CD4-positive, alpha-beta T cell (primary cell): Measurements from ENCODE around the gene PAX1. TPM values are rescaled to one million over a fixed set of nuclear protein-coding genes. Genes with fewer than 3 reads are reported as not detected.

Experiments
- ATAC-seq: fragments of 200-7000 bp; cut with Tn5 transposase; one replicate; pipeline ENCODE4 v1.10.0; 2022; ENCODE audit warnings: mild to moderate bottlenecking; ENCODE audit not compliant: poor library complexity
- CTCF ChIA-PET: fragments of 350-600 bp; sonication (Branson Sonifier 250); formaldehyde crosslinking; loops from one replicate; lab custom pipeline; 2021; ENCODE audit warnings: antibody characterized with exemption, inconsistent platforms; lab: Charles Lee
- POLR2A ChIA-PET: fragments of 350-600 bp; sonication (Branson Sonifier 250); formaldehyde crosslinking; loops from one replicate; lab custom pipeline; 2021; ENCODE audit warnings: antibody characterized with exemption, inconsistent platforms; lab: Charles Lee
- DNase-seq, 14 experiments: peaks; one replicate each; pipeline ENCODE4 v3.0.0-alpha.2; 2013 to 2020; ENCODE audit warnings: mixed read lengths in 2 of 14
- H3K27ac ChIP-seq, 2 donors: one replicate each; pipeline versions ENCODE4 v1.5.1 to v1.7.0; 2013; ENCODE audit warnings: low read length in 2 of 2, low read depth in 1 of 2, mild to moderate bottlenecking in 1 of 2
- H3K27me3 ChIP-seq, 2 experiments: 1 replicate in 1 of 2; 2 replicates in 1 of 2; pipeline versions ENCODE4 v1.6.1 to v1.7.0; 2013; ENCODE audit warnings: low read length in 2 of 2, control low read depth in 1 of 2, mild to moderate bottlenecking in 1 of 2, moderate library complexity in 1 of 2; ENCODE audit not compliant: insufficient read depth in 2 of 2, control insufficient read depth in 1 of 2
- H3K36me3 ChIP-seq: one replicate; pipeline ENCODE4 v1.6.1; 2013; ENCODE audit warnings: low read length, control low read depth; ENCODE audit not compliant: insufficient read depth
- H3K4me1 ChIP-seq: one replicate; pipeline ENCODE4 v1.6.1; 2013; ENCODE audit warnings: low read length, control low read depth; ENCODE audit not compliant: insufficient read depth
- H3K4me3 ChIP-seq: one replicate; pipeline ENCODE4 v1.5.1; 2013; ENCODE audit warnings: mild to moderate bottlenecking, low read length, moderate library complexity
- H3K9me3 ChIP-seq, 2 experiments: 1 replicate in 1 of 2; 2 replicates in 1 of 2; pipeline versions ENCODE4 v1.6.1 to v1.7.0; 2013; ENCODE audit warnings: low read length in 2 of 2, mild to moderate bottlenecking in 2 of 2, control low read depth in 1 of 2, moderate library complexity in 1 of 2; ENCODE audit not compliant: control insufficient read depth in 1 of 2, insufficient read depth in 1 of 2
- H3K27ac Mint-ChIP-seq: one replicate; pipeline ENCODE4 v1.8.0; 2020; ENCODE audit warnings: mixed read lengths
- H3K27me3 Mint-ChIP-seq: one replicate; pipeline ENCODE4 v1.8.0; 2021; ENCODE audit warnings: mixed read lengths
- H3K36me3 Mint-ChIP-seq: one replicate; pipeline ENCODE4 v1.8.0; 2021; ENCODE audit warnings: low read depth, mixed read lengths
- H3K4me1 Mint-ChIP-seq: one replicate; pipeline ENCODE4 v1.8.0; 2021; ENCODE audit warnings: low read depth, mixed read lengths
- H3K4me3 Mint-ChIP-seq: one replicate; pipeline ENCODE4 v1.8.0; 2020; ENCODE audit warnings: mild to moderate bottlenecking, mixed read lengths
- H3K9me3 Mint-ChIP-seq: one replicate; pipeline ENCODE4 v1.8.0; 2020; ENCODE audit warnings: mixed read lengths
- intact Hi-C, 2 experiments: fragments of 100-400 bp; cut with DNase I in 1 of 2; cut with micrococcal nuclease in 1 of 2; formaldehyde crosslinking; loops; one replicate each; pipeline versions ENCODE4 v1.15.1 to v1.9.0; 2023 to 2025; cut with DNase I, micrococcal nuclease
- total RNA-seq, 174 experiments: library from RNA in 2 of 174; stranded (reverse) in 2 of 174; gene quantifications; one replicate each; pipeline ENCODE4 v1.2.3 and lab custom pipeline; 2021 to 2026
- TF ChIP-seq, protein P1 (sequence below): fragments of 200-600 bp; IDR thresholded peaks from one replicate; pipeline ENCODE4 v1.8.0; 2022; ENCODE audit warnings: antibody characterized with exemption, mild to moderate bottlenecking

PAX1 gene
- total RNA-seq, 2 experiments from 2014 or later, result not detected

DNA sequence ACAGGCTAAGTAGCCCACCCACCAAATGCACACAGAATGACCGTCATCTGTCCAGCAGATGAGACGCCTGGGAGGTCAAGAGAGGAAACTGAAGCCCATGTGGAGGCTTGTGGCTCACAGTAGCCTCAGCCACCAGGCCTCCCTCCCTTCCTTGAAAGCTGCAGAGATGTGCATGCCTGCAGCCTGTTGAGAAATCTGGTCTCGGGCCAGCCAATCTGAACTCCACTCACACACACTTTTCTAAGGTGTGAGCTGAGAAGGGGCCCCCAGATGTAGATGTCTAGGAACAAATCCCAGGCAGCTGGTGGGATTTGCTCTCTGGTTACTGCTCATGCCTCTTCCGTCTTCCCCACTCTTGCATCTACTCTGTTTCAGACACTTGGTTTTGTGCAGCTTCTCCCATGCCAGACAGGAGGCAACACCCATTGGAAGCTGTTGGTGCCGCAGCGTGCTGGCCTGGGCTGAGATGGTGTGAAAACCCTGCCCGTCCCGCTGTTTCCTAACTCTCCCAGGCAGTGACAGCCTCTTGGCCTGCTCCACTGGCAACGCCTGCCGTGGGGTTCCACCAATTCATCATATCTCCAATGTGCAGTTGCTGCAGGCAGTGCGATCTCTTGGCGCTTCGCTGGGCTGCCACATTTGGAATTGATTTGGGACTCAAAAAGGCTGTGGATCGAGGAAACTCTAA is 24.1 kb upstream of the PAX1 start:
- ATAC-seq (no peak), DNase-seq (no peak)
- ChIA-PET CTCF (no interaction called here), POLR2A (no interaction called here)
- intact Hi-C loops, result no loop called here
- no peaks in the 10 kb centered on the region for H3K27me3 Mint-ChIP-seq
- peaks cover 3% of the 10 kb centered on the region for H3K9me3 Mint-ChIP-seq
- H3K4me1 Mint-ChIP-seq, result no peaks in the 10 kb centered on the region
- Histone ChIP-seq H3K4me3 (no peak overlapping the region), H3K4me1 (no peaks in the 10 kb centered on the region), H3K9me3 (peaks cover 0 to 3% of the 10 kb centered on the region in 2 experiments), H3K27me3 (no peaks in the 10 kb centered on the region), H3K36me3 (no peaks in the 10 kb centered on the region), H3K27ac (no peak overlapping the region)
- H3K4me3 Mint-ChIP-seq, result no peak overlapping the region
- H3K36me3 Mint-ChIP-seq, result no peaks in the 10 kb centered on the region
- H3K27ac Mint-ChIP-seq, result no peak overlapping the region
- TF ChIP-seq, protein P1, sequence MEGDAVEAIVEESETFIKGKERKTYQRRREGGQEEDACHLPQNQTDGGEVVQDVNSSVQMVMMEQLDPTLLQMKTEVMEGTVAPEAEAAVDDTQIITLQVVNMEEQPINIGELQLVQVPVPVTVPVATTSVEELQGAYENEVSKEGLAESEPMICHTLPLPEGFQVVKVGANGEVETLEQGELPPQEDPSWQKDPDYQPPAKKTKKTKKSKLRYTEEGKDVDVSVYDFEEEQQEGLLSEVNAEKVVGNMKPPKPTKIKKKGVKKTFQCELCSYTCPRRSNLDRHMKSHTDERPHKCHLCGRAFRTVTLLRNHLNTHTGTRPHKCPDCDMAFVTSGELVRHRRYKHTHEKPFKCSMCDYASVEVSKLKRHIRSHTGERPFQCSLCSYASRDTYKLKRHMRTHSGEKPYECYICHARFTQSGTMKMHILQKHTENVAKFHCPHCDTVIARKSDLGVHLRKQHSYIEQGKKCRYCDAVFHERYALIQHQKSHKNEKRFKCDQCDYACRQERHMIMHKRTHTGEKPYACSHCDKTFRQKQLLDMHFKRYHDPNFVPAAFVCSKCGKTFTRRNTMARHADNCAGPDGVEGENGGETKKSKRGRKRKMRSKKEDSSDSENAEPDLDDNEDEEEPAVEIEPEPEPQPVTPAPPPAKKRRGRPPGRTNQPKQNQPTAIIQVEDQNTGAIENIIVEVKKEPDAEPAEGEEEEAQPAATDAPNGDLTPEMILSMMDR, result no peak

DNA sequence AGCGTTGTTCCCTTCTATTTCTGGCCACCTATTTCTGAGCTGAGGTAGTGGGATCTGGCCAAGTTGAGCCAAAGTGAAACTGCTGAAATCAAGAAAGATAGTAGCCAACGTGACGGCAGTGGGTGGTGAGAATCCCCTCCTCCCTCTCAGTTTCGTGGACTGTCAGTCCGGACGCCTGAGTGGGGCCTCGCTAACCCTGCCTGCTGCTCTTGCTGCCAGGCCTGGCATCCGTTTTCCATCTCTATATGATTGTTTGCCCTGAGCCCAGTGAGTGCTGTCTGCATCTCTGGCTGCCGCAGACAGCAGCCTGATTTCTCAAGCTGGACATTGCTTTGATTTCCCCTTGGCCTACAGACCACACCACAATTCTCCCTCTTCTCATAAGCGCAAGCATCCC is 23.5 kb upstream of the PAX1 start:
- POLR2A ChIA-PET, result no interaction called here
- Histone ChIP-seq H3K4me1 (no peaks in the 10 kb centered on the region), H3K27me3 (no peaks in the 10 kb centered on the region), H3K9me3 (no peaks in the 10 kb centered on the region), H3K4me3 (no peak overlapping the region), H3K27ac (no peak overlapping the region), H3K36me3 (no peaks in the 10 kb centered on the region)
- DNase-seq, result no peak
- CTCF ChIA-PET, result no interaction called here
- no peak for ATAC-seq
- TF ChIP-seq, protein P1, result no peak
- intact Hi-C loops, result no loop called here
- Mint-ChIP-seq H3K36me3 (no peaks in the 10 kb centered on the region), H3K27me3 (no peaks in the 10 kb centered on the region), H3K9me3 (peaks cover 3% of the 10 kb centered on the region), H3K27ac (no peak overlapping the region), H3K4me3 (no peak overlapping the region), H3K4me1 (no peaks in the 10 kb centered on the region)

DNA sequence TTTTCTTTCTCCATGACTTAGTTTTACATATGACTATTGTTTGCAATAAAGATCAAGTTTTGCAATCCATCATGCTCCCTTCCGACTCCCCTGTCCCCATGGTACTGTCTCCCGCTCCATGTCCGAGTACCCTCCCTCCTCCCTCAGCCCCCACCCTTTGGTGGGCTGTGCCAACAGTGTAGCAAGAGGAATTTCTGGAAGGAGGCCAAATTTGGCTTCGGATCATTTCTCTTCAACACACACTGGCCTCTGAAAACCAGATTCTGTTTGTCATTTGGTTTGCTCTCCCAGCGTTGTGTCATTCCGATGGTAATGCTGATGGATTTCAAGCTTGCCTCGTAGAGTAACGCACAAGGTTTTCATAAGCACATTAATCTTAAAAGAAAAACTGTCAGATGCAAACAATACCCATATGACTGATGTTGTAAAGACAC is 22.9 kb upstream of the PAX1 start:
- peaks cover 3% of the 10 kb centered on the region for H3K9me3 Mint-ChIP-seq
- ATAC-seq, result no peak
- TF ChIP-seq, protein P1, result no peak
- H3K27ac Mint-ChIP-seq, result no peak overlapping the region
- Histone ChIP-seq H3K27ac (no peak overlapping the region), H3K9me3 (no peaks in the 10 kb centered on the region), H3K27me3 (no peaks in the 10 kb centered on the region), H3K36me3 (no peaks in the 10 kb centered on the region), H3K4me1 (no peaks in the 10 kb centered on the region), H3K4me3 (no peak overlapping the region)
- DNase-seq, result no peak
- no peak overlapping the region for H3K4me3 Mint-ChIP-seq
- no peaks in the 10 kb centered on the region for H3K27me3 Mint-ChIP-seq
- no peaks in the 10 kb centered on the region for H3K4me1 Mint-ChIP-seq
- ChIA-PET POLR2A (no interaction called here), CTCF (no interaction called here)
- intact Hi-C loops, result no loop called here
- no peaks in the 10 kb centered on the region for H3K36me3 Mint-ChIP-seq
